ENCODE measurements around the gene TAAR6. TPM values are rescaled to one million over a fixed set of nuclear protein-coding genes. Genes with fewer than 3 reads are reported as not detected.

TAAR6 gene
- polyA plus RNA-seq, 1 donor (not counting 4 experiments of a cell fraction or from before 2014, with no cell fraction given), result not detected

DNA sequence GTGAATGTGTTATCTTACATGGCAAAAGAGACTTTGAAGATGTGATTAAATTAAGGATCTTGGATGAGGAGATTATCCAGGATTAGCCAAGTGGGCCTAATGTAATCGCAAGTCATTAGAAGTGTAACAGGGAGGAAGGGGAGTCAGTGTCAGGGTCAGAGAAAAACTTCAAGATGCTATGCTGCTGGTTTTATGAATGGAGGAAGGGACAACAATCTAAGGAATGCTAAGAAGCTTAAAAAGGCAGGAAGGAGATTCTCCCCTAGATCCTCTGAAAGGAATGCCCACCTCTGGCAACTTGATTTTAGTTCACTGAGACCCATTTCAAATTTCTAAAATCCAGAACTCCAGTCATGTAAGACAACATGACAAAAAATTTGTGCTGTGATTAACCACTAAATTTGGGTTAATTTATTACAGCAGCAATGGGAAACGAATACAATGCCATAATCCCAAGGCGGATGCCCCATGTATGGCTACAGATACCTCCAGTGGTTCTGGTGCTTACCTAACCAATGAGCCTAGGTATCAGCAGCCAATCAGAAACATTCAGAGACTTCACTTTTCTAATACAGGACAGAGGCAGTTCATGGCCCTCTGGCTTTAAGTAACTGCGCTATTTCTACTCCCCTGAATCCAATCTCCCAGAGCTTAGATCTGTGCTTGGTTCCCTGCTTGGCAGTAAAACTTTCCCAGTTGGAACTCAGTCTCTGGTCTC, 21.2 kb upstream of the TAAR6 start:
- H3K4me1 ChIP-seq (ENCODE audit: control insufficient read depth, extremely low read depth, insufficient read depth, low read length), result no peaks in the 10 kb centered on the region
- H3K9me1 ChIP-seq (ENCODE audit: control insufficient read depth, extremely low read depth, insufficient read depth, low read length), result no peaks in the 10 kb centered on the region
- dilution Hi-C loops (cut with MboI; ENCODE audit: extremely low pct_ligation_motif_present, low sequenced_read_pairs), result no loop called here
- no peaks in the 10 kb centered on the region for H3K36me3 ChIP-seq (ENCODE audit: control insufficient read depth in 2 of 2, extremely low read depth in 1 of 2, insufficient read depth in 2 of 2, low read length in 2 of 2)
- no peaks in the 10 kb centered on the region for H4K20me1 ChIP-seq (ENCODE audit: control insufficient read depth, extremely low read depth, insufficient read depth, low read length)
- no peak overlapping the region for H3K27ac ChIP-seq (ENCODE audit: control insufficient read depth, insufficient read depth, low read length)
- peaks cover 12% of the 10 kb centered on the region for H3K27me3 ChIP-seq (ENCODE audit: control insufficient read depth, extremely low read depth, insufficient read depth, low read length)
- H3K4me2 ChIP-seq (ENCODE audit: control insufficient read depth, extremely low read depth, insufficient read depth, low read depth, low read length), result no peak overlapping the region
- DNase-seq (ENCODE audit: low read depth, low spot score), result no peak
- no peak overlapping the region for H3K9ac ChIP-seq (ENCODE audit: control insufficient read depth, extremely low read depth, insufficient read depth, low read length)
- TF ChIP-seq EZH2 (IDR thresholded peaks at IDR 0.05; ENCODE audit: low read length), result no peak
- TF ChIP-seq, protein P1, sequence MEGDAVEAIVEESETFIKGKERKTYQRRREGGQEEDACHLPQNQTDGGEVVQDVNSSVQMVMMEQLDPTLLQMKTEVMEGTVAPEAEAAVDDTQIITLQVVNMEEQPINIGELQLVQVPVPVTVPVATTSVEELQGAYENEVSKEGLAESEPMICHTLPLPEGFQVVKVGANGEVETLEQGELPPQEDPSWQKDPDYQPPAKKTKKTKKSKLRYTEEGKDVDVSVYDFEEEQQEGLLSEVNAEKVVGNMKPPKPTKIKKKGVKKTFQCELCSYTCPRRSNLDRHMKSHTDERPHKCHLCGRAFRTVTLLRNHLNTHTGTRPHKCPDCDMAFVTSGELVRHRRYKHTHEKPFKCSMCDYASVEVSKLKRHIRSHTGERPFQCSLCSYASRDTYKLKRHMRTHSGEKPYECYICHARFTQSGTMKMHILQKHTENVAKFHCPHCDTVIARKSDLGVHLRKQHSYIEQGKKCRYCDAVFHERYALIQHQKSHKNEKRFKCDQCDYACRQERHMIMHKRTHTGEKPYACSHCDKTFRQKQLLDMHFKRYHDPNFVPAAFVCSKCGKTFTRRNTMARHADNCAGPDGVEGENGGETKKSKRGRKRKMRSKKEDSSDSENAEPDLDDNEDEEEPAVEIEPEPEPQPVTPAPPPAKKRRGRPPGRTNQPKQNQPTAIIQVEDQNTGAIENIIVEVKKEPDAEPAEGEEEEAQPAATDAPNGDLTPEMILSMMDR (optimal IDR thresholded peaks at IDR 0.05 in 1 of 3, IDR thresholded peaks at IDR 0.05 in 1 of 3, conservative IDR thresholded peaks at IDR 0.05 in 1 of 3; ENCODE audit: extremely low read depth in 1 of 3, insufficient read depth in 2 of 3, low read length in 3 of 3), result no peak
- no peaks in the 10 kb centered on the region for H3K79me2 ChIP-seq (ENCODE audit: control insufficient read depth, insufficient read depth, low read length)
- no peak overlapping the region for H3K4me3 ChIP-seq (ENCODE audit: control insufficient read depth in 2 of 3, extremely low read depth in 1 of 3, insufficient read depth in 2 of 3, low read depth in 1 of 3, low read length in 3 of 3)
- no peak for FAIRE-seq
- no peak overlapping the region for H2AFZ ChIP-seq (ENCODE audit: control insufficient read depth, low read length)
- H3K9me3 ChIP-seq (ENCODE audit: control insufficient read depth, low read depth, low read length), result no peaks in the 10 kb centered on the region

DNA sequence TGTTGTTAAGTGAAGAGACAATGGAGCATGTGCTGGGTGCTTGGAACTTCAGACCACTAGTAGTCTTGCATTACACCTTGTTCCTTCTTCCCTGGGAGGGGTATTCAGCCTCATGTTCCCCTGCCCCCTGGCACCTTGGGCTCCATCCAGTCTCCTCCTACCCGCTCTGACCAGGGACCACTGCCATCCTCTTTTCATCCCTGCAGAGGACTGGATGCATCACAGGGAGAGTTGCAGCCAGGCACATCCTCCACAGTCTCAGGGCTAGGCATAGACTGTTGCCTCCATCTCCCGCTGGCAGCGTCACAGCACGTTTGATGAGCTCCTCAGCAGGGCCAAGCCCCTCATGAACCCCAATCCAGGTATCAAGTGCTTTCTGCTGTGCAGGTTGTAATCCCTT, 18.9 kb upstream of the TAAR6 start:
- H3K27me3 ChIP-seq (ENCODE audit: control insufficient read depth, extremely low read depth, insufficient read depth, low read length), result peaks cover 12% of the 10 kb centered on the region
- no peak for FAIRE-seq

More for the DNA sequence above, 18.9 kb upstream of the TAAR6 start:
- Histone ChIP-seq H3K36me3 (ENCODE audit: control insufficient read depth in 2 of 2, extremely low read depth in 1 of 2, insufficient read depth in 2 of 2, low read length in 2 of 2) (no peaks in the 10 kb centered on the region), H2AFZ (ENCODE audit: control insufficient read depth, low read length) (no peak overlapping the region), H3K4me3 (ENCODE audit: control insufficient read depth in 2 of 3, extremely low read depth in 1 of 3, insufficient read depth in 2 of 3, low read depth in 1 of 3, low read length in 3 of 3) (no peak overlapping the region), H3K4me1 (ENCODE audit: control insufficient read depth, extremely low read depth, insufficient read depth, low read length) (no peaks in the 10 kb centered on the region), H4K20me1 (ENCODE audit: control insufficient read depth, extremely low read depth, insufficient read depth, low read length) (no peaks in the 10 kb centered on the region), H3K9me3 (ENCODE audit: control insufficient read depth, low read depth, low read length) (no peaks in the 10 kb centered on the region), H3K9ac (ENCODE audit: control insufficient read depth, extremely low read depth, insufficient read depth, low read length) (no peak overlapping the region), H3K4me2 (ENCODE audit: control insufficient read depth, extremely low read depth, insufficient read depth, low read depth, low read length) (no peak overlapping the region), H3K79me2 (ENCODE audit: control insufficient read depth, insufficient read depth, low read length) (no peaks in the 10 kb centered on the region), H3K9me1 (ENCODE audit: control insufficient read depth, extremely low read depth, insufficient read depth, low read length) (no peaks in the 10 kb centered on the region), H3K27ac (ENCODE audit: control insufficient read depth, insufficient read depth, low read length) (no peak overlapping the region)
- TF ChIP-seq, protein P1 (optimal IDR thresholded peaks at IDR 0.05 in 1 of 3, IDR thresholded peaks at IDR 0.05 in 1 of 3, conservative IDR thresholded peaks at IDR 0.05 in 1 of 3; ENCODE audit: extremely low read depth in 1 of 3, insufficient read depth in 2 of 3, low read length in 3 of 3), result no peak
- no peak for TF ChIP-seq EZH2 (IDR thresholded peaks at IDR 0.05; ENCODE audit: low read length)
- dilution Hi-C loops (cut with MboI; ENCODE audit: extremely low pct_ligation_motif_present, low sequenced_read_pairs), result no loop called here
- DNase-seq (ENCODE audit: low read depth, low spot score), result no peak
